IMR-90 (cell line): ENCODE measurements around the gene E2F4. TPM values are rescaled to one million over a fixed set of nuclear protein-coding genes. Genes with fewer than 3 reads are reported as not detected.

ENCODE experiments used
- ATAC-seq: fragments of 200-7000 bp; cut with Tn5 transposase; 2 replicates; pipeline ENCODE4 v1.9.1; 2020; ENCODE audit warnings: low read depth, mild to moderate bottlenecking, moderate library complexity
- BruUV-seq: library from RNA; stranded (reverse); fragments of 400-500 nt; replicated peaks from 2 replicates; lab custom pipeline; 2021; lab: Mats Ljungman, UMichigan
- CTCF ChIA-PET: fragments of 300-600 bp; formaldehyde crosslinking; extraction: SDS; loops from one replicate; lab custom pipeline; 2021; ENCODE audit warnings: antibody characterized with exemption; lab: Yijun Ruan, JAX
- POLR2A ChIA-PET: fragments of 300-600 bp; sonication (Branson Sonifier 250); formaldehyde crosslinking; loops from one replicate; lab custom pipeline; 2022; ENCODE audit warnings: antibody characterized with exemption; ENCODE audit not compliant: unreplicated experiment; lab: Charles Lee
- DNase-seq: peaks from one replicate; pipeline ENCODE4 v3.0.0; 2013
- H2AFZ ChIP-seq: replicated peaks from 2 replicates; pipeline ENCODE3; 2013; ENCODE audit warnings: low read length, mild to moderate bottlenecking; ENCODE audit not compliant: poor library complexity
- H2AK5ac ChIP-seq: 2 replicates; pipeline ENCODE4 v1.6.1; 2013; ENCODE audit warnings: low read depth, low read length, inconsistent platforms
- H2AK9ac ChIP-seq: replicated peaks from 2 replicates; pipeline ENCODE3; 2013; ENCODE audit warnings: mild to moderate bottlenecking, low read depth, low read length, moderate library complexity; ENCODE audit not compliant: poor library complexity
- H2BK120ac ChIP-seq: 2 replicates; pipeline ENCODE4 v1.6.1; 2013; ENCODE audit warnings: low read depth, low read length, inconsistent platforms
- H2BK15ac ChIP-seq: 3 replicates; pipeline ENCODE4 v1.6.1; 2013; ENCODE audit warnings: low read depth, low read length, inconsistent platforms
- H2BK20ac ChIP-seq: 2 replicates; pipeline ENCODE4 v1.6.1; 2013; ENCODE audit warnings: low read depth, mild to moderate bottlenecking, inconsistent platforms, low read length, moderate library complexity
- H2BK5ac ChIP-seq: 2 replicates; pipeline ENCODE4 v1.6.1; 2013; ENCODE audit warnings: mild to moderate bottlenecking, low read depth, low read length, inconsistent platforms; ENCODE audit not compliant: poor library complexity, severe bottlenecking
- H3K14ac ChIP-seq: replicated peaks from 2 replicates; pipeline ENCODE4 v1.6.1; 2013; ENCODE audit warnings: low read depth, low read length, inconsistent platforms
- H3K18ac ChIP-seq: 2 replicates; pipeline ENCODE4 v1.6.1; 2013; ENCODE audit warnings: low read depth, low read length, control low read depth
- H3K23ac ChIP-seq: 2 replicates; pipeline ENCODE4 v1.6.1; 2013; ENCODE audit warnings: low read depth, low read length, inconsistent platforms
- H3K27ac ChIP-seq: 2 replicates; pipeline ENCODE4 v1.5.1; 2013; ENCODE audit warnings: mild to moderate bottlenecking, control low read depth, low read length; ENCODE audit not compliant: insufficient read depth
- H3K27me3 ChIP-seq: 2 replicates; pipeline ENCODE4 v1.6.1; 2013; ENCODE audit warnings: low read length; ENCODE audit not compliant: control insufficient read depth, insufficient read depth
- H3K36me3 ChIP-seq: 2 replicates; pipeline ENCODE4 v1.6.1; 2013; ENCODE audit warnings: low read length, mixed read lengths; ENCODE audit not compliant: control insufficient read depth, insufficient read depth
- H3K4ac ChIP-seq: 2 replicates; pipeline ENCODE4 v1.6.1; 2013; ENCODE audit warnings: low read depth, low read length, inconsistent platforms
- H3K4me1 ChIP-seq: 2 replicates; pipeline ENCODE4 v1.6.1; 2013; ENCODE audit warnings: low read length, mixed read lengths; ENCODE audit not compliant: control insufficient read depth, insufficient read depth
- H3K4me2 ChIP-seq: 2 replicates; pipeline ENCODE4 v1.6.1; 2013; ENCODE audit warnings: low read depth, mild to moderate bottlenecking, control low read depth, low read length, moderate library complexity
- H3K4me3 ChIP-seq: 2 replicates; pipeline ENCODE4 v1.5.1; 2013; ENCODE audit warnings: low read depth, mild to moderate bottlenecking, control low read depth, low read length, moderate library complexity; ENCODE audit not compliant: insufficient read depth
- H3K56ac ChIP-seq: 2 replicates; pipeline ENCODE4 v1.6.1; 2013; ENCODE audit warnings: low read length, inconsistent platforms; ENCODE audit not compliant: insufficient read depth; ENCODE audit errors: extremely low read depth
- H3K79me1 ChIP-seq, 2 experiments: 2 replicates each; pipeline ENCODE4 v1.6.1; 2013; ENCODE audit warnings: low read length in 2 of 2, inconsistent platforms in 1 of 2, low read depth in 1 of 2
- H3K9ac ChIP-seq: 2 replicates; pipeline ENCODE4 v1.6.1; 2013; ENCODE audit warnings: low read depth, low read length, control low read depth
- H3K9me1 ChIP-seq: 2 replicates; pipeline ENCODE4 v1.6.1; 2013; ENCODE audit warnings: low read length, inconsistent platforms; ENCODE audit not compliant: insufficient read depth
- H3K9me3 ChIP-seq: 2 replicates; pipeline ENCODE4 v1.6.1; 2013; ENCODE audit warnings: low read length; ENCODE audit not compliant: control insufficient read depth, insufficient read depth
- H4K20me1 ChIP-seq: 2 replicates; pipeline ENCODE4 v1.6.1; 2013; ENCODE audit warnings: low read length, inconsistent platforms; ENCODE audit not compliant: insufficient read depth
- H4K5ac ChIP-seq: 2 replicates; pipeline ENCODE4 v1.6.1; 2013; ENCODE audit warnings: mild to moderate bottlenecking, low read depth, low read length, control low read depth
- H4K8ac ChIP-seq, 2 experiments: 2 replicates each; pipeline ENCODE4 v1.6.1; 2013; ENCODE audit warnings: low read depth in 2 of 2, low read length in 2 of 2, control low read depth in 1 of 2, inconsistent platforms in 1 of 2
- H4K91ac ChIP-seq: 2 replicates; pipeline ENCODE4 v1.6.1; 2013; ENCODE audit warnings: low read depth, low read length, inconsistent platforms; ENCODE audit not compliant: insufficient read depth
- CEBPB ChIP-seq: IDR thresholded peaks from 2 replicates; pipeline ENCODE4 v1.6.1; 2012; ENCODE audit warnings: low read depth, low read length, improper control_type of control experiment
- FOS ChIP-seq: fragments of 150-350 bp; IDR thresholded peaks from 2 replicates; pipeline ENCODE4 v1.6.1; 2016; ENCODE audit warnings: low read depth, low read length
- MAFK ChIP-seq: IDR thresholded peaks from 2 replicates; pipeline ENCODE4 v1.6.1; 2012; ENCODE audit warnings: low read depth, low read length, improper control_type of control experiment
- NFE2L2 ChIP-seq: fragments of 150-350 bp; IDR thresholded peaks from 2 replicates; pipeline ENCODE4 v1.6.1; 2016; ENCODE audit warnings: low read depth, mild to moderate bottlenecking, low read length
- SMC3 ChIP-seq: fragments of 150-350 bp; IDR thresholded peaks from 2 replicates; pipeline ENCODE4 v1.6.1; 2016; ENCODE audit warnings: low read depth, mild to moderate bottlenecking, antibody characterized with exemption, low read length, moderate library complexity
- WGBS, 2 experiments: methylation state at CpG; one replicate each; pipeline versions ENCODE4 v1.1.5 to v1.1.7; 2013; ENCODE audit warnings: missing lambda C conversion rate in 2 of 2; ENCODE audit not compliant: insufficient read length in 1 of 2; ENCODE audit errors: extremely low coverage in 2 of 2; 5-methylcytosine and 5-hydroxymethylcytosine counted together
- dilution Hi-C: fragments of 300-500 bp; cut with HindIII; formaldehyde crosslinking; loops from one replicate; pipeline ENCODE4 v1.14.3; 2018; ENCODE audit warnings: low sequenced_read_pairs; ENCODE audit not compliant: unreplicated experiment
- in situ Hi-C: fragments of 300-500 bp; cut with MboI; formaldehyde crosslinking; loops from 3 replicates; pipeline ENCODE4 v1.14.3; 2019; ENCODE audit warnings: low sequenced_read_pairs, inconsistent platforms, mixed read lengths
- intact Hi-C: fragments of 100-400 bp; cut with micrococcal nuclease; formaldehyde crosslinking; loops from 2 replicates; pipeline ENCODE4 v1.10.0; 2022
- polyA plus RNA-seq, 3 experiments: library from polyadenylated mRNA; depleted of rRNA; stranded (reverse); fragments of >200 nt; gene quantifications; 2 replicates each; pipeline ENCODE4 v1.2.3, GENCODE V29; 2012; ENCODE audit warnings: low replicate concordance in 1 of 3
- total RNA-seq: library from RNA; depleted of rRNA; stranded (reverse); fragments of >200 nt; gene quantifications from 2 replicates; pipeline ENCODE4 v1.2.3, GENCODE V29; 2012
- TF ChIP-seq, protein P1 (sequence below): fragments of 150-350 bp; IDR thresholded peaks from 2 replicates; pipeline ENCODE4 v1.6.1; 2017; ENCODE audit warnings: mild to moderate bottlenecking, antibody characterized with exemption, low read length, low read depth

Gene E2F4
- total and polyA plus RNA-seq, 2 of the 4 experiments (the other 2 are of a cell fraction) = 63.4 to 103 TPM

DNA sequence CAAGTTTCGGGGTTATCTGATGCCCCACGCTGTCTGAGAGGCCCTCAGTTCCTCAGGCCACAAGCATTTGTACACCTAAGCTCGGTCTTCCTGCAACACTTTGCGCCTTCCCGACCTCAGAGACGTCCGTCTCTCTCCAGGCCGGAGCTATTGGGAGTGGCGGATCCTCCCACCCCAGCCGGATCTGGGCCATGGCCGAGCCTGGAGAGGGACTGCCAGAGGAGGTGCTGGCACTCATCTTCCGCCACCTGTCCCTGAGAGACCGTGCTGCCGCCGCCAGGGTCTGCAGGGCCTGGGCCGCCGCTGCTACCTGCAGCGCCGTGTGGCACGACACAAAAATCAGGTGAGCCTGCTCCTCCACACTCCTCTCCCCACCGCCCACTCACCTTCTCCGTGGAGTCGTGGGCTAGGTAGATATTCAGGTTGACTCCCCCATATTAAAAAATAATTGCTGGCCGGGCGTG is 30.3 kb upstream of the E2F4 start:
- dilution Hi-C loops = no loop called here

More for the DNA sequence above, 30.3 kb upstream of the E2F4 start:
- no peak overlapping the region for H2BK20ac ChIP-seq
- no peaks in the 10 kb centered on the region for H3K9me3 ChIP-seq
- ChIA-PET CTCF (interaction anchor here (0.6 kb wide), 1 partner anchor 11 kb away, joined by 4 read pairs; the partner anchor contains the start of gene B3GNT9), POLR2A (no interaction called here)
- H2AK5ac ChIP-seq = peak overlapping the region; percentile 61; the same call in 1 of the 2 replicates
- no peak overlapping the region for H3K4me3 ChIP-seq
- no peak overlapping the region for H3K4ac ChIP-seq
- peaks cover 10 to 25% of the 10 kb centered on the region in 2 experiments; a peak in 2 of 4 replicates for H3K79me1 ChIP-seq
- H3K18ac ChIP-seq = no peak overlapping the region
- BruUV-seq = no TSS peak
- peaks cover 3% of the 10 kb centered on the region; the same call in 1 of the 2 replicates for H3K36me3 ChIP-seq
- H2BK15ac ChIP-seq = no peak overlapping the region
- H4K20me1 ChIP-seq = peaks cover 10% of the 10 kb centered on the region
- TF ChIP-seq NFE2L2 (no peak), CEBPB (no peak), SMC3 (no peak), MAFK (no peak), FOS (no peak)
- TF ChIP-seq, protein P1, sequence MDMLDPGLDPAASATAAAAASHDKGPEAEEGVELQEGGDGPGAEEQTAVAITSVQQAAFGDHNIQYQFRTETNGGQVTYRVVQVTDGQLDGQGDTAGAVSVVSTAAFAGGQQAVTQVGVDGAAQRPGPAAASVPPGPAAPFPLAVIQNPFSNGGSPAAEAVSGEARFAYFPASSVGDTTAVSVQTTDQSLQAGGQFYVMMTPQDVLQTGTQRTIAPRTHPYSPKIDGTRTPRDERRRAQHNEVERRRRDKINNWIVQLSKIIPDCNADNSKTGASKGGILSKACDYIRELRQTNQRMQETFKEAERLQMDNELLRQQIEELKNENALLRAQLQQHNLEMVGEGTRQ = no peak
- peaks cover 5% of the 10 kb centered on the region; the same call in 1 of the 2 replicates for H3K9me1 ChIP-seq
- no peak overlapping the region for H2BK5ac ChIP-seq
- H2AK9ac ChIP-seq = peak overlapping the region; percentile 7
- 43% methylated on average over 2 of the region's 25 CpGs; no CpG with 5 or more reads in 1 of the 2 experiments for WGBS, 2 experiments
- H2BK120ac ChIP-seq = no peak overlapping the region
- H3K4me1 ChIP-seq = peaks cover 18% of the 10 kb centered on the region; the same call in 1 of the 2 replicates
- ATAC-seq = no peak
- H3K4me2 ChIP-seq = peak overlapping the region; percentile 66
- H3K27me3 ChIP-seq = peaks cover 24% of the 10 kb centered on the region; the same call in 1 of the 2 replicates
- H4K8ac ChIP-seq = no peak overlapping the region
- no peak overlapping the region for H3K27ac ChIP-seq
- intact Hi-C loops = no loop called here
- no peak overlapping the region for H4K91ac ChIP-seq
- H4K5ac ChIP-seq = peak overlapping the region; percentile 49; the same call in 1 of the 2 replicates
- H2AFZ ChIP-seq = peak overlapping the region; percentile 19
- DNase-seq = no peak
- H3K56ac ChIP-seq = no peak overlapping the region
- H3K14ac ChIP-seq = no peak overlapping the region
- in situ Hi-C loops = no loop called here
- H3K9ac ChIP-seq = no peak overlapping the region
- peak overlapping the region; percentile 35; the same call in 1 of the 2 replicates for H3K23ac ChIP-seq
